ENCODE data around the gene ASMTL.
"Not testable (repeated sequence)": the region's sequence is repeated elsewhere in the genome, so short reads cannot be mapped to it uniquely, and the experiment has no call there.

The ASMTL gene

GRCh38 chrX:1434871-1435240 is 17.9 kb downstream of the ASMTL start:
- no peak for DNase-seq (ENCODE audit: low read depth in 2 of 2)

GRCh38 chrX:1433646-1434357 is 18.9 kb downstream of the ASMTL start:
- DNase-seq (ENCODE audit: low read depth in 2 of 2), result no peak

- no peak for DNase-seq (ENCODE audit: low read depth in 2 of 2)
Measured at GRCh38 chrX:1430451-1430850, 22.3 kb downstream of the ASMTL start.

GRCh38 chrX:1427756-1428155 is 25.0 kb downstream of the ASMTL start:
- DNase-seq (ENCODE audit: low read depth in 2 of 2), result no peak

- not testable (repeated sequence) for DNase-seq (ENCODE audit: low read depth in 2 of 2)
Measured at GRCh38 chrX:1426321-1426720, 26.4 kb downstream of the ASMTL start.

GRCh38 chrX:1425381-1425780 is 27.3 kb downstream of the ASMTL start:
- DNase-seq (ENCODE audit: low read depth in 2 of 2), result no peak

GRCh38 chrX:1424147-1424851 is 28.4 kb downstream of the ASMTL start:
- no peak for DNase-seq (ENCODE audit: low read depth in 2 of 2)

GRCh38 chrX:1423215-1423614 is 29.5 kb downstream of the ASMTL start:
- DNase-seq (ENCODE audit: low read depth in 2 of 2), result no peak

- no peak for DNase-seq (ENCODE audit: low read depth in 2 of 2)
Measured at GRCh38 chrX:1422135-1422465, 30.6 kb downstream of the ASMTL start.

GRCh38 chrX:1421433-1422134 is 31.1 kb downstream of the ASMTL start:
- DNase-seq (ENCODE audit: low read depth in 2 of 2), result no peak

- no peak for DNase-seq (ENCODE audit: low read depth in 2 of 2)
Measured at GRCh38 chrX:1420371-1420770, 32.3 kb downstream of the ASMTL start.

GRCh38 chrX:1419545-1420355 is 33.0 kb downstream of the ASMTL start:
- no peak for DNase-seq (ENCODE audit: low read depth in 2 of 2)

GRCh38 chrX:1418901-1419544 is 33.7 kb downstream of the ASMTL start:
- no peak for DNase-seq (ENCODE audit: low read depth in 2 of 2)

- no peak for DNase-seq (ENCODE audit: low read depth in 2 of 2)
Measured at GRCh38 chrX:1417921-1418771, 34.6 kb downstream of the ASMTL start.

- no peak for DNase-seq (ENCODE audit: low read depth in 2 of 2)
Measured at GRCh38 chrX:1416965-1417760, 35.5 kb downstream of the ASMTL start.

GRCh38 chrX:1416327-1416784 is 36.4 kb downstream of the ASMTL start:
- no peak for DNase-seq (ENCODE audit: low read depth in 2 of 2)

GRCh38 chrX:1412551-1413161 is 40.1 kb downstream of the ASMTL start:
- no peak for DNase-seq (ENCODE audit: low read depth in 2 of 2)

GRCh38 chrX:1411326-1411725 is 41.4 kb downstream of the ASMTL start:
- DNase-seq (ENCODE audit: low read depth in 2 of 2), result no peak

GRCh38 chrX:1407035-1407434 is 45.7 kb downstream of the ASMTL start:
- DNase-seq (ENCODE audit: low read depth in 2 of 2), result no peak
